LNCaP clone FGC (cell line): ENCODE data around the gene PHETA1.

Source experiments
- DNase-seq: peaks from one replicate; pipeline ENCODE4 v3.0.0-alpha.2; 2011; ENCODE audit warnings: low read depth
- H3K4me3 ChIP-seq: 2 replicates; pipeline ENCODE4 v1.5.1; 2011; ENCODE audit warnings: mild to moderate bottlenecking, low read depth, low read length, control low read depth
- TF ChIP-seq, protein P1 (sequence below): IDR thresholded peaks from 2 replicates; pipeline ENCODE4 v1.5.1; 2012; ENCODE audit warnings: mild to moderate bottlenecking; ENCODE audit not compliant: control insufficient read depth, insufficient read depth; ENCODE audit errors: extremely low read depth

PHETA1 gene

DNA sequence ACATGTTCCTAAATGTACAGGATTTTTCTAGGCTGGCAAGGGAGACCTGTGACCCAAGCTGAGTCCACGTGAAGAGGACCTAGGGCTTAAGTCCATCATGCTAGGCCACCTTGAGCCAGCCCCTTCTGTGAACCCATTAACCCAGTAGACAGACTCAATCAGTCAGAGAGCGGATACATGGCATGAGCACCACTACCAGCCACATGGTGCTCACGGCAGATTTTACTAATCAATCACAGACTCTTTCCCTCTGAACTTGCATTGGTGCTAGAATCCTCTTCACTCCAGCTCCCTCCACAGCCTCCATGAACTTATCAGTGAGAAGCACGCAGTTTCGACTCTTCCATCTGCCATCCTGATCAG lies 9.0 kb downstream of the PHETA1 start:
- DNase-seq, result no peak
- TF ChIP-seq, protein P1, sequence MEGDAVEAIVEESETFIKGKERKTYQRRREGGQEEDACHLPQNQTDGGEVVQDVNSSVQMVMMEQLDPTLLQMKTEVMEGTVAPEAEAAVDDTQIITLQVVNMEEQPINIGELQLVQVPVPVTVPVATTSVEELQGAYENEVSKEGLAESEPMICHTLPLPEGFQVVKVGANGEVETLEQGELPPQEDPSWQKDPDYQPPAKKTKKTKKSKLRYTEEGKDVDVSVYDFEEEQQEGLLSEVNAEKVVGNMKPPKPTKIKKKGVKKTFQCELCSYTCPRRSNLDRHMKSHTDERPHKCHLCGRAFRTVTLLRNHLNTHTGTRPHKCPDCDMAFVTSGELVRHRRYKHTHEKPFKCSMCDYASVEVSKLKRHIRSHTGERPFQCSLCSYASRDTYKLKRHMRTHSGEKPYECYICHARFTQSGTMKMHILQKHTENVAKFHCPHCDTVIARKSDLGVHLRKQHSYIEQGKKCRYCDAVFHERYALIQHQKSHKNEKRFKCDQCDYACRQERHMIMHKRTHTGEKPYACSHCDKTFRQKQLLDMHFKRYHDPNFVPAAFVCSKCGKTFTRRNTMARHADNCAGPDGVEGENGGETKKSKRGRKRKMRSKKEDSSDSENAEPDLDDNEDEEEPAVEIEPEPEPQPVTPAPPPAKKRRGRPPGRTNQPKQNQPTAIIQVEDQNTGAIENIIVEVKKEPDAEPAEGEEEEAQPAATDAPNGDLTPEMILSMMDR, result no peak
- H3K4me3 ChIP-seq, result no peak overlapping the region

DNA sequence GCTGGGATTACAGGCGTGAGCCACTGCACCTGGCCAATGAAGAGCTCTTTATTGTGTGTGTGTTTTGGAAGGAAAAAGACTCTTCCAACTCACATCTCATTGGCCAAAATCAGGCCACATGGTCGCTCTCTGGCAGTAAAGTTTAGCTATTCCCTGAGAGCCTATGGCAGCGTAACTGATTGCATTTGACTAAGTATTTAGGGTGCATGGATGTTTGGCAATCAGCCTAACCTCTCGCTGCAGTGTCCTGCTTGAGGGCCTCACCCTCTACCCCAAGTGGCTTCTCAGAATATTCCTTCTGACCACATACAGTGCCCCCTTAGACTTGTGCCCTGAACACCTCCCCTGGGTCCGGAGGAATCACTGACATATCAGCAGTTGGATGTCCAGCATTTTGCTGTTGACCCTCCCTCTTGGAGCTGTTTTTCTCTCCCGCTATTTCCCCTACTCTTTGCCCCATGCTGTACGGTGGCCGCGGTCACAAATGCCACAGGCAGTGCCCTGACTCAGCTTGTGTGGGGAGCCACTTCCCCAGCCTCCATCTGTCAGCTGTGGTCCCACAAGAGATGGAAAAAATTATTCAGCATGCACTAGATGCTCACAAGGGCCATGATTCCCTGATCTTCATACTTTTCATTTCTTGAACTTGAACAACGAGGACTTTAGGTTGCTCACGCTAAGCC lies 9.5 kb downstream of the PHETA1 start:
- H3K4me3 ChIP-seq, result no peak overlapping the region
- DNase-seq, result no peak
- TF ChIP-seq, protein P1, result no peak

DNA sequence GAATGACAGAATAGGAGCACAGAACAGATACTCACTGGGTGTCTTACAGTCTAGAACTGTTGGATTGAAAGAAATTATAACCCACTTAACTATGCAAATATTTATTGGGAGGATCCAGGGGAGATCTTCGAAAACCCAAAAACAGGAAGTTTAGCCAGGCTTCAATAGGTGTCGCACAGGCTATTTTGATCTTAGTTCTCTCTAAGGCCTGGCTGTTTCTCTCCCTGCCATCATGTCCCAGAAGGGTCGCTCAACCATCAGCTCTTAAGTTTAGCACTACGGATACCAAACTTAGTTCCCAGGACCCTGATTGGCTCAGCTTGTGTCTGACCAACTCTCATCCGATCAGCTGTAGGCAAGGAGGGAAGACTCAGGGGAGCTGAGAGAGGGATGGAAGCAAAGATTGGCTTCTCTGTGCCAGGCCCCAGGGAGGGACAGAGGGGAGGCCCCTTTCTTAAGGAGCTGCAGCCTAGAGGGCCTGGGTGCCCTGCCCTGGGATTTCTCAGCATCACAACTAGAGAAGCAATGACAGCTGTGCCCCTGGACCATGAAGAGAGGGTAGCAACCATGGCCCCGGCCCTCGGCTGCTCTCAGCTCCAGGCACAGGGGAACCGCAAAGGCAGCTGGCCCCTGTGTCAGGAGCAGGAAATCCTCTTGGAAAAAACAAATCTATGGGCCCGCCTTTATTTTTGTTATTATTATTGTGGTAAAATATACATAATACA lies 13.5 kb downstream of the PHETA1 start:
- H3K4me3 ChIP-seq, result no peak overlapping the region
- no peak for DNase-seq
- TF ChIP-seq, protein P1, result no peak

DNA sequence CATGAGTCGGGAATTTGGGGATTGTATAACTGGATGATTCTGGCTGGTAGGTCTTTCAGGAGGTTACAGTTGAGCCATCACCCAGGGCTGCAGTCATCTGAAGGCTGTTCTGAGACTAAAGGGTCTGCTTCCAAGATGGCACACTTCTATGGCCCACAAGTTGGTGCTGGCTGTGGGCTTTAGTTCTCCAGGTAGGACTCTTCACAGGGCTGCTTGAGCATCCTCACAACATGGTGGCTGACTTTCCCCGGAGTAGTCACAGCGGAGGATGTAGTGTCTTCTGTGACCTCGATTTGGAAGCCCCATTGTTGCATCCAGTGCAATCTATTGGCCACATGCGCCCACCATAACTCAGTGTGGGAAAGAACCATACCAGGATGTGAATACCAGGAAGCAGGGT lies 14.4 kb downstream of the PHETA1 start:
- no peak overlapping the region for H3K4me3 ChIP-seq
- TF ChIP-seq, protein P1, result no peak
- DNase-seq, result no peak

DNA sequence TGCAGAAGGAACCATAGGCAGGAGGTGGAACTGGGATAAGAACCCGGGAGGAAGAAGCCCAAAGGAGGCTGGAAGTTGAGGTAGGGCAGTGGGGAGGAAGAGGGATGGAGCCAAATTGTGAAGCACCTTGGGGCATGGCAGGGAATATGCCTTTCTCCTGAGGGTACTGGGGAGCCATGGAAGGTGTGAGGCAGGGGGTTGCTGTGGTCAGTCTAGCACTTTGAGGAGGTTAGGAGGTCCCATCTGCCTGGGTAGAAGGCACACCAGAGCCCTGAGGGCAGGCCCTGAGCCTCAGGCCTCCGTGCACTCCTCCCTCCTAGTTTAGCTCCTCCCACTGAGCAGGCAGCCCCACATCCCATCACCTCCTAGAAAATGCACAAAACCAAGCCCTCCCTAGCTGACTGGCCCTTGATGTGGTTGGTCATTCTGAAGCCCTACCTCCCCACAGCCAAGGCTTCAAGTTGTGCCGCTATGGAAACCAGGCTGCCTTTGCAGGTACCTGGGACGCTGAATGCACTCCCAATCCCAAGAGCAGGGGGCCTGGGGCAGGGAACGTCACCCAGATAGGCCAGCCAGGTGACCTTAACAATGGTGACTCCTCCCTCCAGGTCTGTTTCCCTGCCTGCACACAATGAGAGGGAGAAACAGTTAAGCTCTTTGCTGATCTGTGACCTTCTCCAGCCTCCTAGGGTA lies 15.1 kb downstream of the PHETA1 start:
- TF ChIP-seq, protein P1, result no peak
- H3K4me3 ChIP-seq, result no peak overlapping the region
- no peak for DNase-seq

DNA sequence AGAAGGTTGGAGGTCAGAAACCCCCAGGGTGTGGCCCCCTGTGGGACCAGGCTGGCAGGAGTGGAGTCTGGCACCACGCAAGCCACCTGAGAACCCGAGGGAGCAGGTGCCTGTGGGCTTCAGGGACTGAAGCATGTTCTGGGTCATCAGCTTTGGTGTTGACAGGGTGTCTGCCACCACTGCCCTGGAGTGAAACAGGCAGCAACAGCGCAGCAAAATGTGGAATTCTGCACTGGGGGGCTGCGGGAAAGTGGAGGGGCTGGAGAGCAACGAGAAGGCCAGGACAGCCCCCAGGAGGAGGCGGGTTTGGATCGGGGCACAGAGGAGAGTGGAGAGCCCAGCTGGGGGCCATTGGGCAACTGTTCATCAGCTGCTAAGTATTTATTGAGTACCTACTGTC lies 15.9 kb downstream of the PHETA1 start:
- no peak for DNase-seq
- H3K4me3 ChIP-seq, result no peak overlapping the region
- TF ChIP-seq, protein P1, result no peak
